A549 (cell line): ENCODE results near the gene CCDC169.
"Not testable (repeated sequence)": the region's sequence is repeated elsewhere in the genome, so short reads cannot be mapped to it uniquely, and the experiment has no call there.

Source experiments
- MAFK ChIP-seq: fragments of 450-650 bp; IDR thresholded peaks from 2 replicates; pipeline ENCODE4 v1.6.1; 2014; ENCODE audit not compliant: partially characterized antibody
- RAD21 ChIP-seq, 2 experiments: fragments of >200 bp in 1 of 2; sonication (Bioruptor Twin) in 1 of 2; formaldehyde crosslinking in 1 of 2; IDR thresholded peaks in 1 of 2; conservative IDR thresholded peaks in 1 of 2; 2 replicates in 1 of 2; 3 replicates in 1 of 2; pipeline ENCODE4 v1.6.1; 2012 to 2018; ENCODE audit warnings: inconsistent platforms in 1 of 2
- TF ChIP-seq, protein P1 (sequence below): fragments of >200 bp; sonication (Bioruptor Twin); formaldehyde crosslinking; IDR thresholded peaks from 3 replicates; pipeline ENCODE4 v1.5.1; 2016

GRCh38 chr13:36332255-36332654, 34.6 kb upstream of the CCDC169 start:
- TF ChIP-seq, protein P1, sequence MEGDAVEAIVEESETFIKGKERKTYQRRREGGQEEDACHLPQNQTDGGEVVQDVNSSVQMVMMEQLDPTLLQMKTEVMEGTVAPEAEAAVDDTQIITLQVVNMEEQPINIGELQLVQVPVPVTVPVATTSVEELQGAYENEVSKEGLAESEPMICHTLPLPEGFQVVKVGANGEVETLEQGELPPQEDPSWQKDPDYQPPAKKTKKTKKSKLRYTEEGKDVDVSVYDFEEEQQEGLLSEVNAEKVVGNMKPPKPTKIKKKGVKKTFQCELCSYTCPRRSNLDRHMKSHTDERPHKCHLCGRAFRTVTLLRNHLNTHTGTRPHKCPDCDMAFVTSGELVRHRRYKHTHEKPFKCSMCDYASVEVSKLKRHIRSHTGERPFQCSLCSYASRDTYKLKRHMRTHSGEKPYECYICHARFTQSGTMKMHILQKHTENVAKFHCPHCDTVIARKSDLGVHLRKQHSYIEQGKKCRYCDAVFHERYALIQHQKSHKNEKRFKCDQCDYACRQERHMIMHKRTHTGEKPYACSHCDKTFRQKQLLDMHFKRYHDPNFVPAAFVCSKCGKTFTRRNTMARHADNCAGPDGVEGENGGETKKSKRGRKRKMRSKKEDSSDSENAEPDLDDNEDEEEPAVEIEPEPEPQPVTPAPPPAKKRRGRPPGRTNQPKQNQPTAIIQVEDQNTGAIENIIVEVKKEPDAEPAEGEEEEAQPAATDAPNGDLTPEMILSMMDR: not testable (repeated sequence)
- not testable (repeated sequence) for TF ChIP-seq RAD21 (conservative IDR thresholded peaks at IDR 0.05 in 1 of 2, IDR thresholded peaks at IDR 0.05 in 1 of 2); MAFK
